Activated effector memory CD4-positive, alpha-beta T cell treated with Interleukin-2 at 50 U/mL for 16 hours (primary cell): ENCODE measurements around the gene SLIT3.

Experiments used
- DNase-seq: peaks from one replicate; pipeline ENCODE4 v3.0.0-alpha.2; 2020

Gene SLIT3

GRCh38 chr5:169098331-169099121, 202.4 kb downstream of the SLIT3 start:
- DNase-seq: no peak

- no peak for DNase-seq
These were observed 203.3 kb downstream of the SLIT3 start for GRCh38 chr5:169097374-169098326.

GRCh38 chr5:169095976-169096375, 205.0 kb downstream of the SLIT3 start:
- DNase-seq: no peak

GRCh38 chr5:169095410-169095960, 205.5 kb downstream of the SLIT3 start:
- DNase-seq: no peak

GRCh38 chr5:169094586-169095409, 206.1 kb downstream of the SLIT3 start:
- DNase-seq: no peak

- DNase-seq: no peak
These were observed 209.5 kb downstream of the SLIT3 start for GRCh38 chr5:169091396-169091980.

GRCh38 chr5:169089343-169089742, 211.6 kb downstream of the SLIT3 start:
- no peak for DNase-seq

- no peak for DNase-seq
These were observed 212.8 kb downstream of the SLIT3 start for GRCh38 chr5:169088028-169088725.

GRCh38 chr5:169085636-169086035, 215.3 kb downstream of the SLIT3 start:
- DNase-seq: no peak

GRCh38 chr5:169085212-169085611, 215.7 kb downstream of the SLIT3 start:
- no peak for DNase-seq

- DNase-seq: no peak
These were observed 216.2 kb downstream of the SLIT3 start for GRCh38 chr5:169084775-169085174.

GRCh38 chr5:169083394-169084018, 217.4 kb downstream of the SLIT3 start:
- DNase-seq: no peak

GRCh38 chr5:169081000-169081724, 219.8 kb downstream of the SLIT3 start:
- no peak for DNase-seq

- DNase-seq: no peak
These were observed 220.5 kb downstream of the SLIT3 start for GRCh38 chr5:169080448-169080911.

GRCh38 chr5:169079697-169080096, 221.2 kb downstream of the SLIT3 start:
- no peak for DNase-seq

- DNase-seq: no peak
These were observed 226.1 kb downstream of the SLIT3 start for GRCh38 chr5:169074839-169075238.

GRCh38 chr5:169072233-169072632, 228.7 kb downstream of the SLIT3 start:
- no peak for DNase-seq

GRCh38 chr5:169070413-169070812, 230.5 kb downstream of the SLIT3 start:
- no peak for DNase-seq

GRCh38 chr5:169067751-169068173, 233.2 kb downstream of the SLIT3 start:
- no peak for DNase-seq

GRCh38 chr5:169065400-169065799, 235.5 kb downstream of the SLIT3 start:
- no peak for DNase-seq
